ENCODE measurements around the gene RPL21. TPM values are rescaled to one million over a fixed set of nuclear protein-coding genes. Genes with fewer than 3 reads are reported as not detected.
"Not testable (repeated sequence)": the region's sequence is repeated elsewhere in the genome, so short reads cannot be mapped to it uniquely, and the experiment has no call there.

The RPL21 gene
- total RNA-seq, 2 experiments from 2014 or later = 1,401 to 1,445 TPM

- Mint-ChIP-seq H3K9me3 (peaks cover 4% of the 10 kb centered on the region), H3K36me3 (ENCODE audit: low read depth) (peaks cover 1% of the 10 kb centered on the region), H3K4me3 (no peak overlapping the region), H3K27ac (no peak overlapping the region), H3K4me1 (ENCODE audit: low read depth) (peaks cover 4% of the 10 kb centered on the region), H3K27me3 (no peaks in the 10 kb centered on the region)
- intact Hi-C loops (cut with micrococcal nuclease) = no loop called here
- DNase-seq (no peak), ATAC-seq (no peak)
- TF ChIP-seq CTCF (IDR thresholded peaks at IDR 0.05) = no peak
- ChIA-PET POLR2A (no interaction called here), CTCF (no interaction called here)
These were observed 40.1 kb upstream of the RPL21 start for GRCh38 chr13:27211271-27211670.

GRCh38 chr13:27211771-27212364, 39.5 kb upstream of the RPL21 start:
- no peak overlapping the region for H3K4me3 Mint-ChIP-seq
- peaks cover 4% of the 10 kb centered on the region for H3K9me3 Mint-ChIP-seq
- no peak for TF ChIP-seq CTCF (IDR thresholded peaks at IDR 0.05)
- ChIA-PET POLR2A (no interaction called here), CTCF (interaction anchor here (1.1 kb wide), 1 partner anchor 226 kb away, joined by 3 read pairs; no protein-coding TSS in a partner anchor)
- intact Hi-C loops (cut with micrococcal nuclease) = no loop called here
- H3K27ac Mint-ChIP-seq = no peak overlapping the region
- peaks cover 4% of the 10 kb centered on the region for H3K4me1 Mint-ChIP-seq (ENCODE audit: low read depth)
- no peak for ATAC-seq
- peaks cover 1% of the 10 kb centered on the region for H3K36me3 Mint-ChIP-seq (ENCODE audit: low read depth)
- H3K27me3 Mint-ChIP-seq = no peaks in the 10 kb centered on the region
- no peak for DNase-seq

DNA sequence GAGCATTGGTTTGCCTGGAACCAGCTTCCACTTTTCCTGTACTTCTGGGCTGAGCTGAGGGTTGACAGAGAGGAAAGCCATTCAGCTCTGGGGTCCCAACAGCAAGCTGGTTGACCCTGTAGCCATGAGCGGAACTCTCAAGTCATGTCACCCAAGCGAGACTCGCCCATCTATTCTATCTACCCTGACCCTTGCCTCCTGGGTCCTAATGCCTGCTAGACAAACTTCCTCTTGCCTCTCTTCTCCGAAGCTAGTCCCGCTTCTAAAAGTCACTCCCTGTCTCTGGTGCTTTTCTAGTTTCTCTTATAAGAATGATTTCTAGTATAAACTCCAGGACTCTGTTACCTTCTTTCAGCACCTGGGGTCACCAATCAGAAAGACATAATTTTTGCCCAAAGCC, 38.0 kb upstream of the RPL21 start:
- H3K4me3 Mint-ChIP-seq; H3K4me1 Mint-ChIP-seq (ENCODE audit: low read depth); H3K27ac Mint-ChIP-seq; CTCF ChIA-PET; intact Hi-C loops (cut with micrococcal nuclease); H3K9me3 Mint-ChIP-seq; ATAC-seq; H3K36me3 Mint-ChIP-seq (ENCODE audit: low read depth); DNase-seq; H3K27me3 Mint-ChIP-seq: not testable (repeated sequence)
- POLR2A ChIA-PET = interaction anchor here (0.6 kb wide), 1 partner anchor 446 kb away, joined by 4 read pairs; no protein-coding TSS in a partner anchor

- ATAC-seq; DNase-seq; CTCF ChIA-PET; H3K4me1 Mint-ChIP-seq (ENCODE audit: low read depth); H3K27ac Mint-ChIP-seq; H3K27me3 Mint-ChIP-seq; H3K36me3 Mint-ChIP-seq (ENCODE audit: low read depth); H3K9me3 Mint-ChIP-seq; H3K4me3 Mint-ChIP-seq; intact Hi-C loops (cut with micrococcal nuclease); POLR2A ChIA-PET: not testable (repeated sequence)
These were observed 33.6 kb upstream of the RPL21 start for GRCh38 chr13:27217791-27218190.

GRCh38 chr13:27218861-27219260, 32.5 kb upstream of the RPL21 start:
- intact Hi-C loops (cut with micrococcal nuclease); H3K27ac Mint-ChIP-seq; POLR2A ChIA-PET; H3K36me3 Mint-ChIP-seq (ENCODE audit: low read depth); H3K9me3 Mint-ChIP-seq; CTCF ChIA-PET; DNase-seq; H3K4me1 Mint-ChIP-seq (ENCODE audit: low read depth); H3K27me3 Mint-ChIP-seq; H3K4me3 Mint-ChIP-seq; ATAC-seq: not testable (repeated sequence)

GRCh38 chr13:27219611-27220010, 31.7 kb upstream of the RPL21 start:
- ChIA-PET POLR2A (no interaction called here), CTCF (interaction anchor here (1.1 to 1.3 kb wide), 2 partner anchors 21 to 51 kb away, joined by 4 to 5 read pairs; partner anchors contain the start of gene RASL11A)
- intact Hi-C loops (cut with micrococcal nuclease) = no loop called here
- H3K36me3 Mint-ChIP-seq (ENCODE audit: low read depth) = peaks cover 3% of the 10 kb centered on the region
- H3K27me3 Mint-ChIP-seq = no peaks in the 10 kb centered on the region
- no peaks in the 10 kb centered on the region for H3K4me1 Mint-ChIP-seq (ENCODE audit: low read depth)
- DNase-seq (no peak), ATAC-seq (no peak)
- TF ChIP-seq CTCF (IDR thresholded peaks at IDR 0.05) = no peak
- no peak overlapping the region for H3K27ac Mint-ChIP-seq
- no peaks in the 10 kb centered on the region for H3K9me3 Mint-ChIP-seq
- no peak overlapping the region for H3K4me3 Mint-ChIP-seq

- ATAC-seq; intact Hi-C loops (cut with micrococcal nuclease); H3K4me1 Mint-ChIP-seq (ENCODE audit: low read depth); CTCF ChIA-PET; H3K36me3 Mint-ChIP-seq (ENCODE audit: low read depth); H3K27me3 Mint-ChIP-seq; H3K9me3 Mint-ChIP-seq; DNase-seq; H3K27ac Mint-ChIP-seq; H3K4me3 Mint-ChIP-seq; POLR2A ChIA-PET: not testable (repeated sequence)
These were observed 29.3 kb upstream of the RPL21 start for GRCh38 chr13:27222100-27222499.

All from activated CD8-positive, alpha-beta T cell treated with anti-CD3 and anti-CD28 coated beads for 36 hours (primary cell).